Right lobe of liver (tissue), 6 donors: ENCODE measurements around the gene CEP250. TPM values are rescaled to one million over a fixed set of nuclear protein-coding genes. Genes with fewer than 3 reads are reported as not detected.

Source experiments
- ATAC-seq, 4 donors: fragments of 200-7000 bp; cut with Tn5 transposase; one replicate each; pipeline ENCODE4 v1.9.1; 2020; ENCODE audit warnings: mild to moderate bottlenecking in 4 of 4, moderate library complexity in 4 of 4
- DNase-seq, 3 donors: peaks; one replicate each; pipeline ENCODE4 v3.0.0-alpha.2; 2020
- H3K27ac ChIP-seq, 3 donors: fragments of 200-600 bp; one replicate each; pipeline ENCODE4 v1.8.0; 2022
- H3K27me3 ChIP-seq, 2 donors: fragments of 200-600 bp; one replicate each; pipeline ENCODE4 v1.8.0; 2022
- H3K36me3 ChIP-seq, 4 donors: fragments of 200-600 bp; sonication (generic) in 1 of 4; one replicate each; pipeline versions ENCODE4 v1.5.1 to v1.8.0; 2017 to 2022; ENCODE audit warnings: control low read depth in 1 of 4
- H3K4me1 ChIP-seq, 4 donors: fragments of 200-600 bp; sonication (generic) in 1 of 4; one replicate each; pipeline versions ENCODE4 v1.5.1 to v1.8.0; 2017 to 2022; ENCODE audit warnings: control low read depth in 1 of 4
- H3K4me3 ChIP-seq, 3 donors: fragments of 200-600 bp; one replicate each; pipeline ENCODE4 v1.8.0; 2022
- H3K9me3 ChIP-seq, 4 donors: fragments of 200-600 bp; sonication (generic) in 1 of 4; one replicate each; pipeline versions ENCODE4 v1.5.1 to v1.8.0; 2017 to 2022; ENCODE audit warnings: control low read depth in 1 of 4
- POLR2A ChIP-seq: fragments of 450-650 bp; IDR thresholded peaks from one replicate; pipeline ENCODE4 v1.6.1; 2017; ENCODE audit warnings: antibody characterized with exemption, mild to moderate bottlenecking
- WGBS: methylation state at CpG from one replicate; pipeline ENCODE4 v1.1.6; 2018; ENCODE audit warnings: low coverage, low lambda C conversion rate; ENCODE audit not compliant: insufficient coverage; ENCODE audit errors: missing lambda C conversion rate; 5-methylcytosine and 5-hydroxymethylcytosine counted together
- intact Hi-C, 2 donors: fragments of 100-400 bp; cut with DNase I; formaldehyde crosslinking; loops; one replicate each; pipeline versions ENCODE4 v1.11.2 to v1.14.1; 2022
- total RNA-seq, 6 experiments: library from RNA; depleted of rRNA in 2 of 6; stranded (reverse); fragments of >200 nt in 2 of 6; fragmentation: NEBNext Ultra II Directional in 3 of 6; extraction: Animal tissue kit (Norgen Biotek cat#: 25700) in 3 of 6; gene quantifications; one replicate each; pipeline versions ENCODE4 v1.1.0 to v1.2.4, GENCODE V29; 2016 to 2023
- TF ChIP-seq, protein P1 (sequence below), 4 donors: fragments of 200-600 bp in 3 of 4; fragments of 450-650 bp in 1 of 4; IDR thresholded peaks; one replicate each; pipeline versions ENCODE4 v1.5.1 to v1.8.0; 2016 to 2022; ENCODE audit warnings: antibody characterized with exemption in 4 of 4, mild to moderate bottlenecking in 2 of 4
- donor health status: DM: no; HTN: yes; CAD: no.
- donor health status: DM: no; HTN: no; CAD: no.
- donor health status: DM: no; HTN: no; CAD: no.
- donor health status: DM: no; HTN: yes; CAD: no.
- donor health status: DM: no; HTN: yes; CAD: no.

The CEP250 gene
- total RNA-seq, 6 experiments from 2014 or later = 5.9 to 11.2 (median 9.0) TPM

DNA sequence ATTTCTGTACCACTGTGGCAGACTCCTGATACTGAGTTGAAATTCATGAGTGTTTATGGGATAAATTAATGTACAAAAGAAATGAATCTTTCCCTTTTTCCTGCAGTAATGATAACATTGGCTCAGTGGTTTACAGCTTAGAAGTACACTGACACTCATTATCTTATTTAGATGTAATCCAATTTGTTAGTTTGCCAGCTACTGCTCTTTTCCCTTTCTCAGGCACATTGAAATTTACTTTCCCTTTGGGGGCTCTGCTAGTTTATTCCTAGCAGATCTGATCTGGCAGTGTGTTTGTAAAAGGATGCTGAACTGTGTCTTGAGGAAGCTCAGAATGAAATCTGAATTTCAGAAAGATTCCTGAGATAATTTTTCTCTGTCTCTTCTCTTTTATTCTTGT, 3.0 kb downstream of the CEP250 start:
- no peaks in the 10 kb centered on the region for H3K27me3 ChIP-seq
- no peak overlapping the region for H3K27ac ChIP-seq
- TF ChIP-seq, protein P1, sequence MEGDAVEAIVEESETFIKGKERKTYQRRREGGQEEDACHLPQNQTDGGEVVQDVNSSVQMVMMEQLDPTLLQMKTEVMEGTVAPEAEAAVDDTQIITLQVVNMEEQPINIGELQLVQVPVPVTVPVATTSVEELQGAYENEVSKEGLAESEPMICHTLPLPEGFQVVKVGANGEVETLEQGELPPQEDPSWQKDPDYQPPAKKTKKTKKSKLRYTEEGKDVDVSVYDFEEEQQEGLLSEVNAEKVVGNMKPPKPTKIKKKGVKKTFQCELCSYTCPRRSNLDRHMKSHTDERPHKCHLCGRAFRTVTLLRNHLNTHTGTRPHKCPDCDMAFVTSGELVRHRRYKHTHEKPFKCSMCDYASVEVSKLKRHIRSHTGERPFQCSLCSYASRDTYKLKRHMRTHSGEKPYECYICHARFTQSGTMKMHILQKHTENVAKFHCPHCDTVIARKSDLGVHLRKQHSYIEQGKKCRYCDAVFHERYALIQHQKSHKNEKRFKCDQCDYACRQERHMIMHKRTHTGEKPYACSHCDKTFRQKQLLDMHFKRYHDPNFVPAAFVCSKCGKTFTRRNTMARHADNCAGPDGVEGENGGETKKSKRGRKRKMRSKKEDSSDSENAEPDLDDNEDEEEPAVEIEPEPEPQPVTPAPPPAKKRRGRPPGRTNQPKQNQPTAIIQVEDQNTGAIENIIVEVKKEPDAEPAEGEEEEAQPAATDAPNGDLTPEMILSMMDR (IDR thresholded peaks at IDR 0.05) = no peak
- no peak for TF ChIP-seq POLR2A
- H3K4me3 ChIP-seq = no peak overlapping the region
- H3K9me3 ChIP-seq = no peaks in the 10 kb centered on the region
- intact Hi-C loops = no loop called here
- peaks cover 0 to 9% (median 3%) of the 10 kb centered on the region in 4 donors for H3K36me3 ChIP-seq
- H3K4me1 ChIP-seq = no peaks in the 10 kb centered on the region
- DNase-seq (no peak), ATAC-seq (no peak)

DNA sequence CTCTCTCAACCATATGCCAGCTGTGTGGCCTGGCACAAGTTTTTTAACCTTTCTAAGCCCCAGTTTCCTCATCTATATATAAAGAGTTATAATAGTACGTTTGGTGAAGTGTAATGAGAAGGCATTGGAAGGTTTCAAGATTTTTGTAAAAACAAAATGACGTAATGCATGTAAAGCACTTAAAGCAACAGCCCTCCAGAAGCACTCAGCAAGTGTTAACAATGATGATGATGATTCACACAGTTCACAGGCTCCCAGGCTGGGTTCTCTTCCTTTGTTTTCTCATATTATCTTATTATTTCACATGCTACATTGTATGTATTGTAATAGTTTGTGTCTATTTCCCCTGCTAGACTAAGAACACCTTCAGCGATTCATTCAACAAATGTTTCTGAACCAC, 6.2 kb downstream of the CEP250 start:
- 81% methylated on average over 3 of the region's 3 CpGs for WGBS
- Histone ChIP-seq H3K4me1 (no peaks in the 10 kb centered on the region), H3K9me3 (no peaks in the 10 kb centered on the region), H3K4me3 (no peak overlapping the region), H3K27me3 (no peaks in the 10 kb centered on the region), H3K36me3 (peaks cover 0 to 16% (median 3%) of the 10 kb centered on the region in 4 donors), H3K27ac (no peak overlapping the region)
- no peak for TF ChIP-seq POLR2A
- TF ChIP-seq, protein P1 (IDR thresholded peaks at IDR 0.05) = no peak
- intact Hi-C loops = no loop called here
- DNase-seq = no peak
- ATAC-seq = no peak

DNA sequence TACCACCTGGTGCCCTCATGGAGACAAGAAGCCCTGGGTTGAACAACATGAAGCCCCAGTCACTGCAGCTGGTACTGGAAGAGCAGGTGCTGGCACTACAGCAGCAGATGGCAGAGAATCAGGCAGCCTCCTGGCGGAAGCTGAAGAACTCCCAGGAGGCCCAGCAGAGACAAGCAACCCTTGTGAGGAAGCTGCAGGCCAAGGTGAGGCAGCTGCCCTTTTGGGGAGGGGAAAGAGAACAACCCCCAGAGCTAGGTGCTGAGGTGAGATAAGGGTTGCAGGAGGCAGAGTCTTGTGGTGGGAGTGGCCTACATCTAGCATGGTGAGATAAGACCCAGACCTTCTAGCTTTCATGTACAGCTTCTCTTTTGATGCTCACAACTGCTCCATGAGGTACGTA, 7.0 kb downstream of the CEP250 start:
- peaks cover 0 to 16% (median 3%) of the 10 kb centered on the region in 4 donors for H3K36me3 ChIP-seq
- H3K27ac ChIP-seq = no peak overlapping the region
- H3K9me3 ChIP-seq = no peaks in the 10 kb centered on the region
- H3K4me1 ChIP-seq = peaks cover 0 to 1% (median 0%) of the 10 kb centered on the region in 4 donors
- TF ChIP-seq, protein P1 (IDR thresholded peaks at IDR 0.05) = no peak
- no peak for TF ChIP-seq POLR2A
- 33% methylated on average over 1 of the region's 2 CpGs for WGBS
- intact Hi-C loops = no loop called here
- no peak for DNase-seq
- no peak for ATAC-seq
- no peak overlapping the region for H3K4me3 ChIP-seq
- no peaks in the 10 kb centered on the region for H3K27me3 ChIP-seq

GRCh38 chr20:35463455-35464300, 8.3 kb downstream of the CEP250 start:
- 37% methylated on average over 4 of the region's 4 CpGs for WGBS
- no peak for DNase-seq
- Histone ChIP-seq H3K4me1 (peaks cover 0 to 13% (median 2%) of the 10 kb centered on the region in 4 donors), H3K36me3 (peaks cover 0 to 16% (median 3%) of the 10 kb centered on the region in 4 donors), H3K4me3 (no peak overlapping the region), H3K27me3 (no peaks in the 10 kb centered on the region), H3K27ac (no peak overlapping the region), H3K9me3 (no peaks in the 10 kb centered on the region)
- intact Hi-C loops = no loop called here
- no peak for TF ChIP-seq POLR2A
- TF ChIP-seq, protein P1 (IDR thresholded peaks at IDR 0.05) = peak; percentile 74 to 85 (median 79)
- ATAC-seq = peak; percentile 83 to 90 (median 84)
